HCT116 (cell line): ENCODE results near the gene ZAR1L. TPM values are rescaled to one million over a fixed set of nuclear protein-coding genes. Genes with fewer than 3 reads are reported as not detected.

Experiments used
- ATAC-seq: fragments of 200-7000 bp; cut with Tn5 transposase; 2 replicates; pipeline ENCODE4 v1.9.1; 2020; ENCODE audit warnings: mild to moderate bottlenecking, moderate library complexity
- BruUV-seq: library from RNA; stranded (reverse); fragments of 400-500 nt; replicated peaks from 2 replicates; lab custom pipeline; 2021; lab: Mats Ljungman, UMichigan
- CTCF ChIA-PET: fragments of 300-600 bp; sonication (Branson Sonifier 250); formaldehyde crosslinking; loops from one replicate; lab custom pipeline; 2021; ENCODE audit warnings: antibody characterized with exemption; lab: Charles Lee
- POLR2A ChIA-PET: fragments of 300-600, 350-600 bp; sonication (Branson Sonifier 250); formaldehyde crosslinking; loops from one replicate; lab custom pipeline; 2021; ENCODE audit warnings: antibody characterized with exemption; lab: Charles Lee
- RAD21 ChIA-PET, 2 experiments: fragments of 300-600 bp; sonication (Branson Sonifier 250); formaldehyde crosslinking; loops; one replicate each; lab custom pipeline; 2023; ENCODE audit warnings: low total read pairs in 2 of 2; ENCODE audit not compliant: uncharacterized antibody in 2 of 2, unreplicated experiment in 2 of 2, low non-redundant PET in 1 of 2; lab: Charles Lee
- DNase-seq: peaks from one replicate; pipeline ENCODE4 v3.0.0-alpha.2; 2010; ENCODE audit warnings: low read depth, low spot score
- H2AFZ ChIP-seq: fragments of 200-600 bp; shearing (Covaris generic), sonication (generic); 2 replicates; pipeline ENCODE4 v1.6.1; 2017; ENCODE audit warnings: low read depth, mixed run types, mixed read lengths, antibody characterized with exemption, low read length; ENCODE audit not compliant: poor library complexity, severe bottlenecking
- H3K27ac ChIP-seq: 2 replicates; pipeline ENCODE4 v1.5.1; 2012; ENCODE audit warnings: low read depth, low read length
- H3K27me3 ChIP-seq: fragments of 200-600 bp; sonication (generic); 2 replicates; pipeline ENCODE4 v1.6.1; 2016; ENCODE audit warnings: mixed run types, low read length, mixed read lengths; ENCODE audit not compliant: insufficient read depth
- H3K36me3 ChIP-seq, 2 experiments: fragments of 200-500 bp in 1 of 2; fragments of 200-600 bp in 1 of 2; sonication (Bioruptor generic) in 1 of 2; sonication (generic) in 1 of 2; 2 replicates each; pipeline versions ENCODE4 v1.5.1 to v1.6.1; 2014 to 2016; ENCODE audit warnings: low read length in 2 of 2, inconsistent platforms in 1 of 2, mixed read lengths in 1 of 2, mixed run types in 1 of 2; ENCODE audit not compliant: insufficient read depth in 2 of 2, control insufficient read depth in 1 of 2
- H3K4me1 ChIP-seq, 2 experiments: fragments of 200-600 bp in 1 of 2; sonication (generic) in 1 of 2; 2 replicates each; pipeline versions ENCODE4 v1.5.1 to v1.6.1; 2012 to 2017; ENCODE audit warnings: low read length in 2 of 2, inconsistent platforms in 1 of 2, mild to moderate bottlenecking in 1 of 2, mixed read lengths in 1 of 2, mixed run types in 1 of 2, moderate library complexity in 1 of 2; ENCODE audit not compliant: insufficient read depth in 2 of 2, control insufficient read depth in 1 of 2
- H3K4me2 ChIP-seq: fragments of 200-600 bp; sonication (generic); 2 replicates; pipeline ENCODE4 v1.6.1; 2017; ENCODE audit warnings: mixed run types, low read length, mixed read lengths
- H3K4me3 ChIP-seq, 2 experiments: fragments of 200-600 bp in 1 of 2; sonication (generic) in 1 of 2; replicated peaks in 1 of 2; 2 replicates each; pipeline ENCODE4 v1.5.1; 2011 to 2016; ENCODE audit warnings: low read length in 2 of 2, control low read depth in 1 of 2, low read depth in 1 of 2, mild to moderate bottlenecking in 1 of 2, mixed read lengths in 1 of 2, mixed run types in 1 of 2
- H3K79me2 ChIP-seq: fragments of 200-600 bp; sonication (generic); 2 replicates; pipeline ENCODE4 v1.6.1; 2017; ENCODE audit warnings: mild to moderate bottlenecking, mixed run types, low read length, moderate library complexity, mixed read lengths; ENCODE audit not compliant: insufficient read depth
- H3K9ac ChIP-seq: fragments of 200-600 bp; sonication (generic); 2 replicates; pipeline ENCODE4 v1.6.1; 2016; ENCODE audit warnings: low read length, mixed read lengths
- H3K9me2 ChIP-seq: fragments of 200-600 bp; sonication (generic), shearing (Covaris generic); 2 replicates; pipeline ENCODE4 v1.6.1; 2017; ENCODE audit warnings: mixed run types, mild to moderate bottlenecking, moderate library complexity; ENCODE audit not compliant: insufficient read depth
- H3K9me3 ChIP-seq, 2 experiments: fragments of 200-500 bp in 1 of 2; fragments of 200-600 bp in 1 of 2; sonication (Bioruptor generic) in 1 of 2; sonication (generic) in 1 of 2; 2 replicates each; pipeline ENCODE4 v1.6.1; 2014 to 2017; ENCODE audit warnings: low read length in 2 of 2, mixed read lengths in 2 of 2, inconsistent platforms in 1 of 2, low read depth in 1 of 2, mild to moderate bottlenecking in 1 of 2, mixed run types in 1 of 2, moderate library complexity in 1 of 2; ENCODE audit not compliant: control insufficient read depth in 1 of 2, insufficient read depth in 1 of 2
- H4K20me1 ChIP-seq: fragments of 200-600 bp; sonication (generic), shearing (Covaris generic); 2 replicates; pipeline ENCODE4 v1.6.1; 2017; ENCODE audit warnings: mixed run types, mild to moderate bottlenecking, moderate library complexity; ENCODE audit not compliant: insufficient read depth
- ATF3 ChIP-seq: IDR thresholded peaks from 2 replicates; pipeline ENCODE4 v1.6.1; 2012
- CBX3 ChIP-seq: IDR thresholded peaks from 2 replicates; pipeline ENCODE4 v1.6.1; 2012; ENCODE audit warnings: low read depth
- EGR1 ChIP-seq: IDR thresholded peaks from 2 replicates; pipeline ENCODE4 v1.6.1; 2012; ENCODE audit warnings: low read depth
- ELF1 ChIP-seq: IDR thresholded peaks from 2 replicates; pipeline ENCODE4 v1.6.1; 2012; ENCODE audit warnings: low read depth, borderline replicate concordance
- EZH2 ChIP-seq: fragments of 200-600 bp; sonication (generic); IDR thresholded peaks from 2 replicates; pipeline ENCODE4 v1.6.1; 2017; ENCODE audit warnings: antibody characterized with exemption, mixed run types
- EZH2phosphoT487 ChIP-seq: fragments of 200-600 bp; IDR thresholded peaks from 2 replicates; pipeline ENCODE4 v1.6.1; 2018; ENCODE audit warnings: antibody characterized with exemption, borderline replicate concordance
- FOSL1 ChIP-seq: IDR thresholded peaks from 2 replicates; pipeline ENCODE4 v1.6.1; 2012; ENCODE audit warnings: low read depth
- POLR2A ChIP-seq: IDR thresholded peaks from 2 replicates; pipeline ENCODE4 v1.7.0; 2011; ENCODE audit warnings: borderline replicate concordance; ENCODE audit not compliant: insufficient read depth, insufficient read length; ENCODE audit errors: extremely low read depth
- RAD21 ChIP-seq: IDR thresholded peaks from 2 replicates; pipeline ENCODE4 v1.6.1; 2012; ENCODE audit warnings: low read depth, mild to moderate bottlenecking
- SIN3A ChIP-seq: IDR thresholded peaks from 2 replicates; pipeline ENCODE4 v1.6.1; 2012; ENCODE audit warnings: low read depth
- SP1 ChIP-seq: IDR thresholded peaks from 2 replicates; pipeline ENCODE4 v1.6.1; 2012; ENCODE audit warnings: low read depth
- SRF ChIP-seq: IDR thresholded peaks from 2 replicates; pipeline ENCODE4 v1.6.1; 2012; ENCODE audit warnings: low read depth
- TCF7L2 ChIP-seq: IDR thresholded peaks from 2 replicates; pipeline ENCODE4 v1.7.0; 2011; ENCODE audit warnings: borderline replicate concordance, inconsistent platforms; ENCODE audit not compliant: insufficient read depth, insufficient read length; ENCODE audit errors: extremely low read depth
- YY1 ChIP-seq: IDR thresholded peaks from 2 replicates; pipeline ENCODE4 v1.6.1; 2011; ENCODE audit warnings: low read length, low read depth, moderate library complexity, mild to moderate bottlenecking; ENCODE audit not compliant: insufficient replicate concordance; ENCODE audit errors: extremely low read depth
- ZBTB33 ChIP-seq: IDR thresholded peaks from 2 replicates; pipeline ENCODE4 v1.6.1; 2011; ENCODE audit warnings: mild to moderate bottlenecking, low read length, moderate library complexity; ENCODE audit not compliant: insufficient replicate concordance; ENCODE audit errors: extremely low read depth
- ZFX ChIP-seq: fragments of 450-650 bp; IDR thresholded peaks from 2 replicates; pipeline ENCODE4 v1.6.1; 2017
- intact Hi-C: fragments of 100-400 bp; cut with micrococcal nuclease; formaldehyde crosslinking; loops from 2 replicates; pipeline ENCODE4 v1.10.0; 2022
- total RNA-seq: library from RNA; stranded (reverse); gene quantifications from one replicate; pipeline ENCODE4 v1.2.1, GENCODE V29; 2021; ENCODE audit not compliant: unreplicated experiment
- TF ChIP-seq, protein P1 (sequence below): IDR thresholded peaks from 2 replicates; pipeline ENCODE4 v1.6.1; 2012; ENCODE audit warnings: low read depth

ZAR1L gene
- total RNA-seq, 1 experiment from 2014 or later = 0.15 TPM

DNA sequence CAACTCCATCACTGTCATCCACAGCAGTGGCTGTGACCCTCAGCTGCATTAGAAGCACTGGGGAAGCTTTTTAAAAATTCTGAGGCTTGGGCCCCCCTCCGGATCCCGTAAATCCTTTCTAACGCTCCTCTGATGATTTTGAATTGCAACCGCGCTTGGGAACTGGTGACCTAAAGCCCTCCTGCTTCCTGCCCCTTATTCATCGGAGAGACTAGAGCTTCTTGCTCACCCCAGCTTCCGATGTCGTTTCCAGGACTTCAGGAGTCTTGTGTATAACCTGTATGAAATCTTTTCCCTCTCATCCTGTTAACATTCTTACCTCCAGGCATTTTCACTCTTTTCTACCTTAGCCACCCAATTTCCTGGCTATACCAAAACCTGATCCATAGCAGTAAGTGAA, 14.8 kb downstream of the ZAR1L start:
- RAD21 ChIA-PET = no interaction called here
- peaks cover 58% of the 10 kb centered on the region for H3K27me3 ChIP-seq
- no peaks in the 10 kb centered on the region for H3K4me1 ChIP-seq
- DNase-seq (no peak), ATAC-seq (no peak)
- CTCF ChIA-PET = no interaction called here
- TF ChIP-seq ATF3 (no peak), SP1 (no peak), EGR1 (no peak), YY1 (no peak), EZH2 (no peak), FOSL1 (no peak)
- no peaks in the 10 kb centered on the region for H3K36me3 ChIP-seq
- no peaks in the 10 kb centered on the region for H4K20me1 ChIP-seq
- intact Hi-C loops = no loop called here
- H2AFZ ChIP-seq = no peak overlapping the region
- no peaks in the 10 kb centered on the region for H3K9me2 ChIP-seq
- H3K4me3 ChIP-seq = no peak overlapping the region
- H3K4me2 ChIP-seq = no peak overlapping the region
- no peak overlapping the region for H3K27ac ChIP-seq
- H3K79me2 ChIP-seq = no peaks in the 10 kb centered on the region
- H3K9me3 ChIP-seq = no peaks in the 10 kb centered on the region
- POLR2A ChIA-PET = no interaction called here
- no TSS peak for BruUV-seq
- no peak overlapping the region for H3K9ac ChIP-seq

DNA sequence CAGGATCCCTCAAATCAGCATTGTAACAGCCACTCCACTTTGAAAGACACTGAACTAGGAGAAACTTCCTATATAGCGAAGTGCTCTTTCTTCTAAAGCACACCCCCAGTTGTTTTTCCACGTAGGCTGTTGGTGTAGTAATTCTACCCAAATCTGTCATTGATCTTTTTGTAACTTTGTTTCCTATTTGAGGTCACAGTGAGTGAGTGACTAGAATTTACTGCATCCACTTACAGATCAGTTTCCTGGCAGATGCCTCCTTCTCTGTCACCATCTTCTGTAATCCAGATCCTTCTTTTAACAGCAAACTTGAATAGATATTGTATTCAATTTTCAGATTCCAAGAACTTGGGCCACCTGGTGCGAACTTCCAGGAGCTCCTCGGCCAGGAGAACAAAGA, 15.3 kb downstream of the ZAR1L start:
- ChIA-PET POLR2A (no interaction called here), RAD21 (no interaction called here), CTCF (no interaction called here)
- ATAC-seq = no peak
- Histone ChIP-seq H3K9me2 (no peaks in the 10 kb centered on the region), H3K4me3 (no peak overlapping the region), H4K20me1 (no peaks in the 10 kb centered on the region), H3K9ac (no peak overlapping the region), H3K4me2 (no peak overlapping the region), H3K79me2 (no peaks in the 10 kb centered on the region), H2AFZ (no peak overlapping the region), H3K4me1 (no peaks in the 10 kb centered on the region), H3K27ac (no peak overlapping the region), H3K27me3 (peaks cover 58% of the 10 kb centered on the region), H3K9me3 (no peaks in the 10 kb centered on the region), H3K36me3 (no peaks in the 10 kb centered on the region)
- BruUV-seq = no TSS peak
- TF ChIP-seq EZH2 (no peak), FOSL1 (no peak), ZBTB33 (no peak), EGR1 (no peak), TCF7L2 (no peak), RAD21 (no peak), POLR2A (no peak), SRF (no peak), CBX3 (no peak), ELF1 (no peak), EZH2phosphoT487 (no peak), ZFX (no peak), SIN3A (no peak)
- TF ChIP-seq, protein P1, sequence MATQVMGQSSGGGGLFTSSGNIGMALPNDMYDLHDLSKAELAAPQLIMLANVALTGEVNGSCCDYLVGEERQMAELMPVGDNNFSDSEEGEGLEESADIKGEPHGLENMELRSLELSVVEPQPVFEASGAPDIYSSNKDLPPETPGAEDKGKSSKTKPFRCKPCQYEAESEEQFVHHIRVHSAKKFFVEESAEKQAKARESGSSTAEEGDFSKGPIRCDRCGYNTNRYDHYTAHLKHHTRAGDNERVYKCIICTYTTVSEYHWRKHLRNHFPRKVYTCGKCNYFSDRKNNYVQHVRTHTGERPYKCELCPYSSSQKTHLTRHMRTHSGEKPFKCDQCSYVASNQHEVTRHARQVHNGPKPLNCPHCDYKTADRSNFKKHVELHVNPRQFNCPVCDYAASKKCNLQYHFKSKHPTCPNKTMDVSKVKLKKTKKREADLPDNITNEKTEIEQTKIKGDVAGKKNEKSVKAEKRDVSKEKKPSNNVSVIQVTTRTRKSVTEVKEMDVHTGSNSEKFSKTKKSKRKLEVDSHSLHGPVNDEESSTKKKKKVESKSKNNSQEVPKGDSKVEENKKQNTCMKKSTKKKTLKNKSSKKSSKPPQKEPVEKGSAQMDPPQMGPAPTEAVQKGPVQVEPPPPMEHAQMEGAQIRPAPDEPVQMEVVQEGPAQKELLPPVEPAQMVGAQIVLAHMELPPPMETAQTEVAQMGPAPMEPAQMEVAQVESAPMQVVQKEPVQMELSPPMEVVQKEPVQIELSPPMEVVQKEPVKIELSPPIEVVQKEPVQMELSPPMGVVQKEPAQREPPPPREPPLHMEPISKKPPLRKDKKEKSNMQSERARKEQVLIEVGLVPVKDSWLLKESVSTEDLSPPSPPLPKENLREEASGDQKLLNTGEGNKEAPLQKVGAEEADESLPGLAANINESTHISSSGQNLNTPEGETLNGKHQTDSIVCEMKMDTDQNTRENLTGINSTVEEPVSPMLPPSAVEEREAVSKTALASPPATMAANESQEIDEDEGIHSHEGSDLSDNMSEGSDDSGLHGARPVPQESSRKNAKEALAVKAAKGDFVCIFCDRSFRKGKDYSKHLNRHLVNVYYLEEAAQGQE = no peak
- DNase-seq = no peak
- intact Hi-C loops = no loop called here
